ENCODE measurements around the gene MOB1A.

GRCh38 chr2:74201596-74201995 is 22.9 kb upstream of the MOB1A start:
- no peak for TF ChIP-seq POLR2G (IDR thresholded peaks at IDR 0.05; ENCODE audit: low read depth, low read length)
- TF ChIP-seq HNF1B (CRISPR knock-in tag; IDR thresholded peaks at IDR 0.05): no peak
- no peak for TF ChIP-seq RFX5 (IDR thresholded peaks at IDR 0.05; ENCODE audit: low read depth, low read length)
- no peak for TF ChIP-seq GRHL1 (CRISPR knock-in tag; conservative IDR thresholded peaks at IDR 0.05)
